Psoas muscle (tissue), 8 donors: ENCODE measurements around the gene ATP9B. TPM values are rescaled to one million over a fixed set of nuclear protein-coding genes. Genes with fewer than 3 reads are reported as not detected.

Experiments used
- ATAC-seq, 4 donors: fragments of 200-7000 bp; cut with Tn5 transposase; one replicate each; pipeline ENCODE4 v1.9.1; 2020; ENCODE audit warnings: moderate library complexity in 3 of 4, mild to moderate bottlenecking in 2 of 4
- DNase-seq, 2 donors: peaks; one replicate each; pipeline ENCODE4 v3.0.0-alpha.2; 2020
- H3K27ac ChIP-seq: fragments of 200-600 bp; one replicate; pipeline ENCODE4 v1.8.0; 2022
- H3K27me3 ChIP-seq, 3 donors: fragments of 200-600 bp in 1 of 3; one replicate each; pipeline versions ENCODE4 v1.6.1 to v1.8.0; 2013 to 2022; ENCODE audit warnings: low read length in 2 of 3, mild to moderate bottlenecking in 2 of 3, moderate library complexity in 1 of 3; ENCODE audit not compliant: insufficient read depth in 3 of 3
- H3K36me3 ChIP-seq, 2 donors: fragments of 200-600 bp in 1 of 2; one replicate each; pipeline versions ENCODE4 v1.6.1 to v1.8.0; 2013 to 2022; ENCODE audit warnings: low read depth in 1 of 2, mild to moderate bottlenecking in 1 of 2, moderate library complexity in 1 of 2; ENCODE audit not compliant: insufficient read depth in 1 of 2
- H3K4me1 ChIP-seq: fragments of 200-600 bp; one replicate; pipeline ENCODE4 v1.8.0; 2022
- H3K4me3 ChIP-seq: fragments of 200-600 bp; one replicate; pipeline ENCODE4 v1.8.0; 2022; ENCODE audit warnings: mild to moderate bottlenecking
- H3K9me3 ChIP-seq: fragments of 200-600 bp; one replicate; pipeline ENCODE4 v1.8.0; 2022
- CTCF ChIP-seq: fragments of 200-600 bp; IDR thresholded peaks from one replicate; pipeline ENCODE4 v1.8.0; 2022; ENCODE audit warnings: antibody characterized with exemption
- WGBS, 3 donors: extraction: QIAGEN DNeasy Blood & Tissue Kit; methylation state at CpG; one replicate each; pipeline versions ENCODE4 v1.1.6 to v1.1.7; 2013; 5-methylcytosine and 5-hydroxymethylcytosine counted together
- intact Hi-C, 2 donors: fragments of 100-400 bp; cut with DNase I; formaldehyde crosslinking; loops; one replicate each; pipeline versions ENCODE4 v1.11.0 to v1.14.2; 2022
- polyA plus RNA-seq, 3 donors: library from polyadenylated mRNA; stranded (reverse); fragments of 200-250 nt; gene quantifications; one replicate each; pipeline ENCODE4 v1.2.3, GENCODE V29; 2013
- total RNA-seq, 4 donors: library from RNA; stranded (reverse); fragmentation: NEBNext Ultra II Directional in 2 of 4; extraction: Animal tissue kit (Norgen Biotek cat#: 25700) in 2 of 4; gene quantifications; one replicate each; pipeline versions ENCODE4 v1.2.1 to v1.2.4, GENCODE V29; 2021 to 2023
- donor health status: healthy with polysubstance abuse.
- donor health status: DM: no; HTN: no; CAD: no; lungs with moderate emphysema.
- donor health status: Bipolar disorder and iron deficiency.
- donor health status: healthy.
- donor health status: DM: yes; HTN: yes; CAD: no.
- donor health status: DM: no; HTN: no; CAD: no.
- donor health status: DM: no; HTN: no; CAD: no.
- donor health status: DM: yes; HTN: yes; CAD: no.

The ATP9B gene
- total and polyA plus RNA-seq, 7 donors: 5.0 to 22.1 (median 9.8) TPM

DNA sequence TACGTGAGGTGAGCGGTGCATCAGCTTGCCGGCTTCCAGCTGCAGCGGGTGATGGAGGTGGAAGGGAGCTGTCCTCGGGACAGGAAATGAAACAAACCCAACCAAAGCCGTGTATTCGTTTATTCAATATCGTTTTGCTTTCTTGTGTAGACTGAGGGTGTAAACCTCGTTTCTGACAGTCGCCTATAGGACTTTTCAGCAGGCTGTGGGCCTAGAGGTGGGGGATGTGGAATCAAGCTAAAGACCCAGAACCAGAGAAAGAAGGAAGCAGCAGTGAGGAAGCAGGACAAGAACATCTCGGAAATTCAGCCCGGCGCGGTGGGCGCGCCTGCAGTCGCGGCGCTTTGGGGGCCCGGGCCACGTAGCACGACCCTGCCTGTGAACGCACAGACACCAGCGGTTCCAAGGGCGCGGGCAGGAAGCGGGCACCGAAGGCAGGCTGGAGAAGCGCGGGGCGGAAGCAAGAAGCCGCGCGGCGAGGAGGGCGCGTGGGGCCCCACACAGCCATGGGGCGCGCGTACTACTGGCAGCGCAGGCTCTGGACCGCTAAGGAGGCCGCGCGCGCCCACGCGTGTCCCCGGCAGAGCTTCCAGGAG lies 755 bp upstream of the ATP9B start:
- DNase-seq (peak in 1 of 2 donors; percentile 49), ATAC-seq (peak in 1 of 4 donors; percentile 2)
- H3K36me3 ChIP-seq: no peaks in the 10 kb centered on the region
- H3K27me3 ChIP-seq: no peaks in the 10 kb centered on the region
- peaks cover 20% of the 10 kb centered on the region for H3K4me1 ChIP-seq
- peak overlapping the region; percentile 98 for H3K4me3 ChIP-seq
- intact Hi-C loops: loop anchor here (5.0 to 10.0 kb wide), 3 partner anchors 146 to 609 kb away; partner anchors contain the start of gene CTDP1 (in 1 of the 2)
- no peak for TF ChIP-seq CTCF
- peak overlapping the region; percentile 99 for H3K27ac ChIP-seq
- H3K9me3 ChIP-seq: no peaks in the 10 kb centered on the region
- WGBS, 3 donors: 11 to 36% (median 14%) methylated on average over 24 to 49 of the region's 49 CpGs

DNA sequence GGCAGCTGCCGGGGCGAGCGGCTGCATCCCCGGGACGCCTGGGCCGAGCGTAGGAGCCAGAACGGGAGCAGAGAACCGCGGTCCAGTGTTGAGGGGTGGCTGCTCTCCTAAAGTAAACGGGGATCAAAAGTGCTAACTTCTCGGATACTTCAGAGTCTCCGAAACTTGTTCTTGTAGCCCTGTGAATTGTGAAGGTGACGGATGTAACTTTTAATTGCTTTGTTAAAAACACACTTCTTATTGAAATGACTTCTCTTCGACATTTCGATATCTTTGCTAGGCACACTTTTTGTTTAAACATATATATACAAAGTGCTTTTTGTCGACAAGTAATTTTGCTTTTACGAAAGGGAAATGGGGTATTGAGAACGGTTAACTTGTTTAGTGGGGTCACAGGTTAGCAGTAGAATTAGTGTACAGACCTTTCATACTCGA lies 540 bp downstream of the ATP9B start:
- ATAC-seq: peak; percentile 21 to 59 (median 40)

GRCh38 chr18:79070486-79070885 lies 1.3 kb downstream of the ATP9B start:
- no peaks in the 10 kb centered on the region for H3K9me3 ChIP-seq
- TF ChIP-seq CTCF: no peak
- ATAC-seq (no peak), DNase-seq (no peak)
- H3K4me1 ChIP-seq: peaks cover 21% of the 10 kb centered on the region
- no peak overlapping the region for H3K27ac ChIP-seq
- 90 to 93% (median 91%) methylated on average over 3 of the region's 3 CpGs for WGBS, 3 donors
- peak overlapping the region; percentile 98 for H3K4me3 ChIP-seq
- H3K27me3 ChIP-seq: no peaks in the 10 kb centered on the region
- intact Hi-C loops: no loop called here
- no peaks in the 10 kb centered on the region for H3K36me3 ChIP-seq

More for the DNA sequence above, 540 bp downstream of the ATP9B start:
- DNase-seq: no peak
- Histone ChIP-seq H3K27ac (peak overlapping the region; percentile 99), H3K27me3 (no peaks in the 10 kb centered on the region), H3K4me3 (peak overlapping the region; percentile 98), H3K9me3 (no peaks in the 10 kb centered on the region), H3K4me1 (peaks cover 20% of the 10 kb centered on the region), H3K36me3 (no peaks in the 10 kb centered on the region)
- no peak for TF ChIP-seq CTCF
- 0 to 1% (median 0%) methylated on average over 20 of the region's 20 CpGs for WGBS, 3 donors
- intact Hi-C loops: loop anchor here (5.0 to 10.0 kb wide), 3 partner anchors 145 to 608 kb away; partner anchors contain the start of gene CTDP1 (in 1 of the 2)

GRCh38 chr18:79071037-79071436 lies 1.8 kb downstream of the ATP9B start:
- H3K9me3 ChIP-seq: no peaks in the 10 kb centered on the region
- no peaks in the 10 kb centered on the region for H3K36me3 ChIP-seq
- no peak for TF ChIP-seq CTCF
- ATAC-seq: no peak
- no peak overlapping the region for H3K27ac ChIP-seq
- H3K4me3 ChIP-seq: peak overlapping the region; percentile 98
- no peak for DNase-seq
- intact Hi-C loops: no loop called here
- 81 to 86% (median 82%) methylated on average over 1 of the region's 1 CpG for WGBS, 3 donors
- H3K27me3 ChIP-seq: no peaks in the 10 kb centered on the region
- H3K4me1 ChIP-seq: peaks cover 24% of the 10 kb centered on the region
